PC-3 (cell line): ENCODE measurements around the gene RIMBP2. TPM values are rescaled to one million over a fixed set of nuclear protein-coding genes. Genes with fewer than 3 reads are reported as not detected.

Experiments used
- ATAC-seq: fragments of 200-7000 bp; cut with Tn5 transposase; 2 replicates; pipeline ENCODE4 v1.9.1; 2020; ENCODE audit warnings: mild to moderate bottlenecking, moderate library complexity
- BruUV-seq: library from RNA; stranded (reverse); fragments of 400-500 nt; replicated peaks from 2 replicates; lab custom pipeline; 2021; lab: Mats Ljungman, UMichigan
- CTCF ChIA-PET: fragments of 300-600 bp; sonication (Branson Sonifier 250); formaldehyde crosslinking; loops from one replicate; lab custom pipeline; 2022; ENCODE audit warnings: antibody characterized with exemption; lab: Charles Lee
- POLR2A ChIA-PET: fragments of 300-600 bp; sonication (Branson Sonifier 250); formaldehyde crosslinking; loops from one replicate; lab custom pipeline; 2022; ENCODE audit warnings: antibody characterized with exemption; ENCODE audit not compliant: unreplicated experiment; lab: Charles Lee
- DNase-seq: peaks from one replicate; pipeline ENCODE4 v3.0.0-alpha.2; 2015
- H2AFZ ChIP-seq: fragments of 300-600 bp; sonication (generic); 2 replicates; pipeline ENCODE4 v1.6.0; 2016; ENCODE audit warnings: antibody characterized with exemption, low read length
- H3F3A ChIP-seq: fragments of 300-600 bp; sonication (generic); one replicate; pipeline ENCODE4 v1.6.0; 2017; ENCODE audit warnings: antibody characterized with exemption, low read length, control low read depth, mild to moderate bottlenecking; ENCODE audit not compliant: unreplicated experiment
- H3K27ac ChIP-seq: fragments of 300-600 bp; sonication (generic); 2 replicates; pipeline ENCODE4 v1.5.1; 2016; ENCODE audit warnings: mild to moderate bottlenecking, low read length
- H3K27me3 ChIP-seq: fragments of 300-600 bp; sonication (generic); 2 replicates; pipeline ENCODE4 v1.6.1; 2016; ENCODE audit warnings: low read length, mixed read lengths
- H3K36me3 ChIP-seq: fragments of 300-600 bp; sonication (generic); 2 replicates; pipeline ENCODE4 v1.6.1; 2016; ENCODE audit warnings: low read depth, mixed run types, low read length, mixed read lengths
- H3K4me1 ChIP-seq: fragments of 300-600 bp; sonication (generic); 2 replicates; pipeline ENCODE4 v1.5.1; 2016; ENCODE audit warnings: low read length; ENCODE audit not compliant: insufficient read depth
- H3K4me2 ChIP-seq: fragments of 300-600 bp; sonication (generic); 2 replicates; pipeline ENCODE4 v1.6.0; 2016; ENCODE audit warnings: low read length
- H3K4me3 ChIP-seq: fragments of 300-600 bp; sonication (generic); 2 replicates; pipeline ENCODE4 v1.5.1; 2016; ENCODE audit warnings: mild to moderate bottlenecking, low read length, mixed read lengths
- H3K79me2 ChIP-seq: fragments of 300-600 bp; sonication (generic); 2 replicates; pipeline ENCODE4 v1.6.1; 2017; ENCODE audit warnings: low read length, mixed read lengths
- H3K9ac ChIP-seq: fragments of 300-600 bp; sonication (generic); 2 replicates; pipeline ENCODE4 v1.6.0; 2016; ENCODE audit warnings: mild to moderate bottlenecking, low read length
- H3K9me2 ChIP-seq: fragments of 300-600 bp; sonication (generic); replicated peaks from 2 replicates; pipeline ENCODE4 v1.6.1; 2016; ENCODE audit warnings: mixed run types, low read length, mixed read lengths
- H3K9me3 ChIP-seq: fragments of 300-600 bp; sonication (generic); 2 replicates; pipeline ENCODE4 v1.6.1; 2016; ENCODE audit warnings: low read length, mixed read lengths
- H4K20me1 ChIP-seq: fragments of 300-600 bp; sonication (generic); 2 replicates; pipeline ENCODE4 v1.6.1; 2016; ENCODE audit warnings: low read length, mixed read lengths
- CTCF ChIP-seq: fragments of 300-600 bp; sonication (generic); conservative IDR thresholded peaks from 2 replicates; pipeline ENCODE4 v1.5.1; 2017; ENCODE audit warnings: antibody characterized with exemption, low read depth, mild to moderate bottlenecking, low read length
- EZH2 ChIP-seq: fragments of 300-600 bp; sonication (generic); IDR thresholded peaks from one replicate; pipeline ENCODE4 v1.6.1; 2017; ENCODE audit warnings: antibody characterized with exemption, mild to moderate bottlenecking, low read length; ENCODE audit not compliant: unreplicated experiment
- EZH2phosphoT487 ChIP-seq: fragments of 300-600 bp; sonication (generic); IDR thresholded peaks from 2 replicates; pipeline ENCODE4 v1.6.1; 2018; ENCODE audit warnings: mild to moderate bottlenecking, antibody characterized with exemption, low read length, borderline replicate concordance
- intact Hi-C: fragments of 100-400 bp; cut with micrococcal nuclease; formaldehyde crosslinking; loops from 2 replicates; pipeline ENCODE4 v1.9.0; 2023
- total RNA-seq: library from RNA; depleted of rRNA; stranded (reverse); fragments of >200 nt; gene quantifications from 2 replicates; pipeline ENCODE4 v1.2.3, GENCODE V29; 2014

RIMBP2 gene
- total RNA-seq, 1 experiment from 2014 or later = not detected

GRCh38 chr12:130546494-130546893 lies 169.6 kb downstream of the RIMBP2 start:
- Histone ChIP-seq H3F3A (no peaks in the 10 kb centered on the region), H3K36me3 (no peaks in the 10 kb centered on the region), H3K9me3 (no peaks in the 10 kb centered on the region), H3K27ac (no peak overlapping the region), H4K20me1 (no peaks in the 10 kb centered on the region), H3K4me2 (no peak overlapping the region), H3K9ac (no peak overlapping the region), H3K4me1 (no peaks in the 10 kb centered on the region), H3K4me3 (no peak overlapping the region), H3K79me2 (no peaks in the 10 kb centered on the region), H3K9me2 (no peaks in the 10 kb centered on the region), H2AFZ (no peak overlapping the region), H3K27me3 (no peaks in the 10 kb centered on the region)
- ChIA-PET CTCF (no interaction called here), POLR2A (no interaction called here)
- DNase-seq = no peak
- no TSS peak for BruUV-seq
- no peak for TF ChIP-seq EZH2phosphoT487
- no peak for TF ChIP-seq EZH2
- no peak for TF ChIP-seq CTCF
- no peak for ATAC-seq
- intact Hi-C loops = no loop called here

DNA sequence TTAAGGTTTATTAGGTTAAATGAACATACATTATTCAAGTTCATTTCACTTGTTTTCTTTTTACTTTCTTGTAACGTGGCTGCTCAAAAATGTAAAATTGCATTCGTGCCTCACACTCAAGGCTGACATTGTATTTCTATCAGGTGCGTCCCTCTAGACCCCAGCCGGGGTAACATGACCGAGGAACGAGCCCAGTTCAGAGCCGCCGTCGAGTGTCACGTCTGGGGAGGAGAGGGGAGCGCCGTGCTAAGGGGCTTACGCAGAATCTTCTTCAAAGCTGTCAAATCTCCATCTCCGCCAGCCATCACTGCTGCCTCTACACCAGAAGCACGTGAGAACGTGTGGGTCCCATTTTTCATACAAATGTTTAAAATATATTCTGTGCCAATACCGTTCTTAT lies 170.6 kb downstream of the RIMBP2 start:
- H3K4me2 ChIP-seq = no peak overlapping the region
- ATAC-seq = no peak
- no peaks in the 10 kb centered on the region for H3K79me2 ChIP-seq
- no peaks in the 10 kb centered on the region for H3K9me2 ChIP-seq
- intact Hi-C loops = no loop called here
- H3K36me3 ChIP-seq = no peaks in the 10 kb centered on the region
- no peaks in the 10 kb centered on the region for H3K9me3 ChIP-seq
- H3F3A ChIP-seq = no peaks in the 10 kb centered on the region
- TF ChIP-seq EZH2 (no peak), EZH2phosphoT487 (no peak), CTCF (no peak)
- BruUV-seq = no TSS peak
- CTCF ChIA-PET = no interaction called here
- DNase-seq = no peak
- H3K27me3 ChIP-seq = no peaks in the 10 kb centered on the region
- no peak overlapping the region for H3K4me3 ChIP-seq
- no peak overlapping the region for H3K9ac ChIP-seq
- H4K20me1 ChIP-seq = no peaks in the 10 kb centered on the region
- POLR2A ChIA-PET = no interaction called here
- H2AFZ ChIP-seq = no peak overlapping the region
- no peak overlapping the region for H3K27ac ChIP-seq
- no peaks in the 10 kb centered on the region for H3K4me1 ChIP-seq

DNA sequence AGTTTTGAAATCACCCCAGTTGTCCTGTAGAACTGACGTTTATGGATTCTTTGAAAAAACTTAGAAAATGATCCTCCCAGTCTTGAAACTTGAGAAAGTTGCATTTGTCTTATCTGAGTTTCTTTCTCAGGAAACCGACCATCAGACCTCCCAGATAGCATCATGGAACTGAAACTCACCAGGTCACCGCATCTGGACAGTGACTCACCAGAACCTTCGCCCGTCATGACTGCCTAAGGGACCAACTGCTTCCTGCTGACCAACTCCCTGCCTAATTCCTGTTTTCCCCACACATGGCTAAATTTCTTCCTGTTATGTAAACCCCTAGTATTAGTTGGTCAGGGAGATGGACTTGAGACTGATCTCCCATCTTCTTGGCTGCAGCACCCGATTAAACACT lies 175.7 kb downstream of the RIMBP2 start:
- H3K9me3 ChIP-seq = no peaks in the 10 kb centered on the region
- no peaks in the 10 kb centered on the region for H3K9me2 ChIP-seq
- no peaks in the 10 kb centered on the region for H3K36me3 ChIP-seq
- ATAC-seq (no peak), DNase-seq (no peak)
- no peak overlapping the region for H2AFZ ChIP-seq
- no peak overlapping the region for H3K4me2 ChIP-seq
- H3K27me3 ChIP-seq = no peaks in the 10 kb centered on the region
- H3K4me1 ChIP-seq = no peaks in the 10 kb centered on the region
- H3F3A ChIP-seq = no peaks in the 10 kb centered on the region
- intact Hi-C loops = no loop called here
- ChIA-PET CTCF (no interaction called here), POLR2A (no interaction called here)
- H3K79me2 ChIP-seq = no peaks in the 10 kb centered on the region
- no peak overlapping the region for H3K9ac ChIP-seq
- BruUV-seq = no TSS peak
- H3K27ac ChIP-seq = no peak overlapping the region
- H3K4me3 ChIP-seq = no peak overlapping the region
- no peak for TF ChIP-seq EZH2
- no peak for TF ChIP-seq CTCF
- TF ChIP-seq EZH2phosphoT487 = no peak
- H4K20me1 ChIP-seq = no peaks in the 10 kb centered on the region
